ENCODE measurements around the gene NKX2-2.

DNA sequence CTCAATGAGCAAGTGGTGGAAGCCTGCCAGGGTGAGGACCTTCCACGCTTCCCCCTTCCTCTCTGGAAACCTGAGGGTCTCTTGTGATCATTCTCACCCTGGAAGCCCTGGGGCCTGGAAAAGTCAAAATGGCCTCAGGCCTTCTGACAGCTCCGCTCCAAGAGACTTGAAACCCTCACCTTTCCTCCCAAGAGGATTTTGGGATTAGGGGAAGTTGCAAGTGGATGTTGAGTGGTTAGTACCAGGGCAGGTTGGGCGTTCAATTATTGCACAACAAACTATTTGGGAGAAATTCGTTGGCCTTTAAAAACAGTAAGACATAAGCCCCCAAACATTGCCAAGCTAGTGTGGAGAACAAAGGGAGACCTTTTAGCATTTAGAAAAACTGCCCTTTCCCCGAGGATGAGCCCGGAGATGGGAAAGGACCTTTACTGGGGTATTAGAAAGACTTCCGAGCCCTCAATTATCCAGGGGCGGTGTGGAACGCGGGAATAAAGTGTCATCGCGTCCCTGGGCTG is 4.7 kb downstream of the NKX2-2 start:
- TF ChIP-seq CTCF (conservative IDR thresholded peaks at IDR 0.05; ENCODE audit: low read depth, low read length) = no peak
- no peak for TF ChIP-seq EZH2 (IDR thresholded peaks at IDR 0.05; ENCODE audit: low read length, unreplicated experiment)
- TF ChIP-seq EZH2phosphoT487 (IDR thresholded peaks at IDR 0.05; ENCODE audit: borderline replicate concordance, low read length) = no peak

Data from PC-3 (cell line).